ENCODE measurements around the gene TNNT3.

DNA sequence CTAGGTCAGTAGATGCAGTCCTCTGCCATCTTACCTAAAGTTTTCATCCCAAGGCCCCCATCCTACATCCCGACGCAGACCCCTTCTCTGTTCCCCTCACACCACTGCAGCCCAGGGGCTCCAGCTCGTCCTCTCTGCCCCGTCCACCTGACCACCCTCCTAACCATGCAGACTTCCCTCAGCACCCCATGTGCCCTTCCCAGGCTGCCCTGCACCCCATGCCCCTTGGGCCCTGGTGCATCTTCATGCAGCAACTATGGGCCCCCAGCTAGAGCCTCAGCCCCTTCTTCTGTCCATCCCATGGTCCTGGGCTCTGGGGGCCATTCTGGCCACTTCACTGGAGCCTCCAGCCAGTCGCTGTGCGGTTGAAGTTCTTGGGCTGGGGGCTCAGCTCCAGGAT lies 30.7 kb upstream of the TNNT3 start:
- TF ChIP-seq, protein P1, sequence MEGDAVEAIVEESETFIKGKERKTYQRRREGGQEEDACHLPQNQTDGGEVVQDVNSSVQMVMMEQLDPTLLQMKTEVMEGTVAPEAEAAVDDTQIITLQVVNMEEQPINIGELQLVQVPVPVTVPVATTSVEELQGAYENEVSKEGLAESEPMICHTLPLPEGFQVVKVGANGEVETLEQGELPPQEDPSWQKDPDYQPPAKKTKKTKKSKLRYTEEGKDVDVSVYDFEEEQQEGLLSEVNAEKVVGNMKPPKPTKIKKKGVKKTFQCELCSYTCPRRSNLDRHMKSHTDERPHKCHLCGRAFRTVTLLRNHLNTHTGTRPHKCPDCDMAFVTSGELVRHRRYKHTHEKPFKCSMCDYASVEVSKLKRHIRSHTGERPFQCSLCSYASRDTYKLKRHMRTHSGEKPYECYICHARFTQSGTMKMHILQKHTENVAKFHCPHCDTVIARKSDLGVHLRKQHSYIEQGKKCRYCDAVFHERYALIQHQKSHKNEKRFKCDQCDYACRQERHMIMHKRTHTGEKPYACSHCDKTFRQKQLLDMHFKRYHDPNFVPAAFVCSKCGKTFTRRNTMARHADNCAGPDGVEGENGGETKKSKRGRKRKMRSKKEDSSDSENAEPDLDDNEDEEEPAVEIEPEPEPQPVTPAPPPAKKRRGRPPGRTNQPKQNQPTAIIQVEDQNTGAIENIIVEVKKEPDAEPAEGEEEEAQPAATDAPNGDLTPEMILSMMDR (conservative IDR thresholded peaks at IDR 0.05; ENCODE audit: low read depth, low read length): no peak
- no peak for TF ChIP-seq EZH2 (IDR thresholded peaks at IDR 0.05; ENCODE audit: low read length, unreplicated experiment)
